ENCODE results near the gene RAB17. TPM values are rescaled to one million over a fixed set of nuclear protein-coding genes. Genes with fewer than 3 reads are reported as not detected.

RAB17 gene
- total and polyA plus RNA-seq, 2 donors = 0.33 to 6.8 TPM

GRCh38 chr2:237574894-237575868 lies 15.4 kb downstream of the RAB17 start:
- DNase-seq (ENCODE audit: low read depth in 6 of 9, low spot score in 9 of 9) = no peak
- no peaks in the 10 kb centered on the region for H3K9me3 ChIP-seq (ENCODE audit: control insufficient read depth in 2 of 2, insufficient read depth in 1 of 2, low read length in 1 of 2)
- no peaks in the 10 kb centered on the region for H3K36me3 ChIP-seq (ENCODE audit: control insufficient read depth in 2 of 2, insufficient read depth in 2 of 2, low read length in 1 of 2)
- 89% methylated on average over 25 of the region's 25 CpGs for WGBS
- H3K27ac ChIP-seq (ENCODE audit: low read depth in 1 of 2, low read length in 1 of 2) = no peak overlapping the region
- no peak overlapping the region for H3K4me3 ChIP-seq (ENCODE audit: low read length in 2 of 2)
- H3K27me3 ChIP-seq (ENCODE audit: control insufficient read depth in 2 of 2, insufficient read depth in 1 of 2, low read length in 1 of 2) = peaks cover 0 to 6% of the 10 kb centered on the region in 2 donors
- H3K4me1 ChIP-seq (ENCODE audit: control insufficient read depth in 2 of 2, insufficient read depth in 2 of 2, low read length in 2 of 2) = peaks cover 0 to 4% of the 10 kb centered on the region in 2 donors

DNA sequence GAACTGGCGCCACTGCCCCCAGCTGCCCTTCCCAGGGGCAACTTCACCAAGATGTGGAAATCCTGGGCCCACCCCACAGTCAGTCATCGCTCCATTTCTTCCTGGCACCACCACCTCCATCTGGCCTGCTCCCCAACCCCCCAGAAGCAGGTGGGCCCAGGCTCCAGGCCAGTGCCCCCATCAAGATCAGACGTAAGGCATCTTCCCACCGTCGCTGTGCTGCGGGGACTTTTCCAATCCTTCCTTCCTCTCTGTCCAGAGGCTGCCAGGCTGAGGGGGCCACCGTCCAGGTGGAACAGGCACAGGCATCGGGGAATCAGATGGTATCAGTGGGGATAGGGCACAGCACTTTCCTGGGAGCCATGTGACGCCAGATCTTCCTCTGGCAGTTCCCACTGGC lies 16.1 kb downstream of the RAB17 start:
- 98% methylated on average over 9 of the region's 9 CpGs for WGBS
- no peak for DNase-seq (ENCODE audit: low read depth in 6 of 9, low spot score in 9 of 9)

GRCh38 chr2:237573721-237574415 lies 16.7 kb downstream of the RAB17 start:
- no peaks in the 10 kb centered on the region for H3K9me3 ChIP-seq (ENCODE audit: control insufficient read depth in 2 of 2, insufficient read depth in 1 of 2, low read length in 1 of 2)
- no peaks in the 10 kb centered on the region for H3K36me3 ChIP-seq (ENCODE audit: control insufficient read depth in 2 of 2, insufficient read depth in 2 of 2, low read length in 1 of 2)
- H3K27me3 ChIP-seq (ENCODE audit: control insufficient read depth in 2 of 2, insufficient read depth in 1 of 2, low read length in 1 of 2) = peaks cover 0 to 6% of the 10 kb centered on the region in 2 donors
- 95% methylated on average over 8 of the region's 8 CpGs for WGBS
- peaks cover 0 to 4% of the 10 kb centered on the region in 2 donors for H3K4me1 ChIP-seq (ENCODE audit: control insufficient read depth in 2 of 2, insufficient read depth in 2 of 2, low read length in 2 of 2)
- H3K4me3 ChIP-seq (ENCODE audit: low read length in 2 of 2) = no peak overlapping the region
- DNase-seq (ENCODE audit: low read depth in 6 of 9, low spot score in 9 of 9) = no peak
- no peak overlapping the region for H3K27ac ChIP-seq (ENCODE audit: low read depth in 1 of 2, low read length in 1 of 2)

More for the DNA sequence above, 16.1 kb downstream of the RAB17 start:
- H3K36me3 ChIP-seq (ENCODE audit: control insufficient read depth in 2 of 2, insufficient read depth in 2 of 2, low read length in 1 of 2) = no peaks in the 10 kb centered on the region
- no peak overlapping the region for H3K27ac ChIP-seq (ENCODE audit: low read depth in 1 of 2, low read length in 1 of 2)
- H3K4me1 ChIP-seq (ENCODE audit: control insufficient read depth in 2 of 2, insufficient read depth in 2 of 2, low read length in 2 of 2) = peaks cover 0 to 4% of the 10 kb centered on the region in 2 donors
- no peak overlapping the region for H3K4me3 ChIP-seq (ENCODE audit: low read length in 2 of 2)
- H3K27me3 ChIP-seq (ENCODE audit: control insufficient read depth in 2 of 2, insufficient read depth in 1 of 2, low read length in 1 of 2) = peaks cover 0 to 6% of the 10 kb centered on the region in 2 donors
- no peaks in the 10 kb centered on the region for H3K9me3 ChIP-seq (ENCODE audit: control insufficient read depth in 2 of 2, insufficient read depth in 1 of 2, low read length in 1 of 2)

- Histone ChIP-seq H3K27ac (ENCODE audit: low read depth in 1 of 2, low read length in 1 of 2) (no peak overlapping the region), H3K4me3 (ENCODE audit: low read length in 2 of 2) (no peak overlapping the region), H3K4me1 (ENCODE audit: control insufficient read depth in 2 of 2, insufficient read depth in 2 of 2, low read length in 2 of 2) (peaks cover 0 to 4% of the 10 kb centered on the region in 2 donors), H3K36me3 (ENCODE audit: control insufficient read depth in 2 of 2, insufficient read depth in 2 of 2, low read length in 1 of 2) (no peaks in the 10 kb centered on the region), H3K27me3 (ENCODE audit: control insufficient read depth in 2 of 2, insufficient read depth in 1 of 2, low read length in 1 of 2) (peaks cover 0 to 6% of the 10 kb centered on the region in 2 donors), H3K9me3 (ENCODE audit: control insufficient read depth in 2 of 2, insufficient read depth in 1 of 2, low read length in 1 of 2) (no peaks in the 10 kb centered on the region)
- DNase-seq (ENCODE audit: low read depth in 6 of 9, low spot score in 9 of 9) = no peak
- WGBS = 96% methylated on average over 4 of the region's 4 CpGs
Measured at GRCh38 chr2:237572742-237573101, 17.8 kb downstream of the RAB17 start.

- DNase-seq (ENCODE audit: low read depth in 6 of 9, low spot score in 9 of 9) = peak; percentile 46 to 89 (median 69)
- WGBS = 25% methylated on average over 24 of the region's 24 CpGs
- H3K27ac ChIP-seq (ENCODE audit: low read depth in 1 of 2, low read length in 1 of 2) = no peak overlapping the region
- no peaks in the 10 kb centered on the region for H3K36me3 ChIP-seq (ENCODE audit: control insufficient read depth in 2 of 2, insufficient read depth in 2 of 2, low read length in 1 of 2)
- no peaks in the 10 kb centered on the region for H3K9me3 ChIP-seq (ENCODE audit: control insufficient read depth in 2 of 2, insufficient read depth in 1 of 2, low read length in 1 of 2)
- peaks cover 0 to 4% of the 10 kb centered on the region in 2 donors for H3K4me1 ChIP-seq (ENCODE audit: control insufficient read depth in 2 of 2, insufficient read depth in 2 of 2, low read length in 2 of 2)
- H3K4me3 ChIP-seq (ENCODE audit: low read length in 2 of 2) = no peak overlapping the region
- peaks cover 0 to 6% of the 10 kb centered on the region in 2 donors for H3K27me3 ChIP-seq (ENCODE audit: control insufficient read depth in 2 of 2, insufficient read depth in 1 of 2, low read length in 1 of 2)
Measured at GRCh38 chr2:237572021-237572741, 18.4 kb downstream of the RAB17 start.

DNA sequence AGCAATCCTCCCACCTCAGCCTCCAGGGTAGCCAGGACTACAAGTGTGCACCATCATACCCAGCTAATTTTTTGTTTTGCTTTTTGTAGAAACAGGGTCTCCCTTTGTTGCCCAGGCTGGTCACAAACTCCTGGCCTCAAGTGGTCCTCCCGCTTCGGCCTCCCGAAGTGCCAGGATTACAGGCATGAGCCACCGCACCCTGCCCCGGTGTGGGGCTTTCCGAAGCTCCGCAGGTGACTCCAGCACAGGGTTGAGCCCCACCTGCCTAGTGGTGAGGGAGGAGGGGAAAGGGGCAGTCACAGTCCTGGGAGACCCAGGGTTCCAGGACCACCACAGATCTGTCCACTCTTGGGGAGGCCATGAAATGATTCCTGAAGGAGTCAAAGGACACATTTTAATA lies 19.0 kb downstream of the RAB17 start:
- H3K27me3 ChIP-seq (ENCODE audit: control insufficient read depth in 2 of 2, insufficient read depth in 1 of 2, low read length in 1 of 2) = peaks cover 0 to 6% of the 10 kb centered on the region in 2 donors
- WGBS = 78% methylated on average over 7 of the region's 7 CpGs
- H3K36me3 ChIP-seq (ENCODE audit: control insufficient read depth in 2 of 2, insufficient read depth in 2 of 2, low read length in 1 of 2) = no peaks in the 10 kb centered on the region
- H3K4me1 ChIP-seq (ENCODE audit: control insufficient read depth in 2 of 2, insufficient read depth in 2 of 2, low read length in 2 of 2) = peaks cover 0 to 4% of the 10 kb centered on the region in 2 donors
- no peak overlapping the region for H3K4me3 ChIP-seq (ENCODE audit: low read length in 2 of 2)
- H3K27ac ChIP-seq (ENCODE audit: low read depth in 1 of 2, low read length in 1 of 2) = no peak overlapping the region
- H3K9me3 ChIP-seq (ENCODE audit: control insufficient read depth in 2 of 2, insufficient read depth in 1 of 2, low read length in 1 of 2) = no peaks in the 10 kb centered on the region
- DNase-seq (ENCODE audit: low read depth in 6 of 9, low spot score in 9 of 9) = no peak

- no peak overlapping the region for H3K4me3 ChIP-seq (ENCODE audit: low read length in 2 of 2)
- 93% methylated on average over 9 of the region's 9 CpGs for WGBS
- no peak for DNase-seq (ENCODE audit: low read depth in 6 of 9, low spot score in 9 of 9)
- H3K36me3 ChIP-seq (ENCODE audit: control insufficient read depth in 2 of 2, insufficient read depth in 2 of 2, low read length in 1 of 2) = no peaks in the 10 kb centered on the region
- no peaks in the 10 kb centered on the region for H3K9me3 ChIP-seq (ENCODE audit: control insufficient read depth in 2 of 2, insufficient read depth in 1 of 2, low read length in 1 of 2)
- H3K27ac ChIP-seq (ENCODE audit: low read depth in 1 of 2, low read length in 1 of 2) = no peak overlapping the region
- H3K4me1 ChIP-seq (ENCODE audit: control insufficient read depth in 2 of 2, insufficient read depth in 2 of 2, low read length in 2 of 2) = peaks cover 0 to 4% of the 10 kb centered on the region in 2 donors
- peaks cover 0 to 6% of the 10 kb centered on the region in 2 donors for H3K27me3 ChIP-seq (ENCODE audit: control insufficient read depth in 2 of 2, insufficient read depth in 1 of 2, low read length in 1 of 2)
Measured at GRCh38 chr2:237570776-237571335, 19.7 kb downstream of the RAB17 start.

GRCh38 chr2:237569896-237570295 lies 20.6 kb downstream of the RAB17 start:
- H3K9me3 ChIP-seq (ENCODE audit: control insufficient read depth in 2 of 2, insufficient read depth in 1 of 2, low read length in 1 of 2) = no peaks in the 10 kb centered on the region
- no peak overlapping the region for H3K4me3 ChIP-seq (ENCODE audit: low read length in 2 of 2)
- H3K36me3 ChIP-seq (ENCODE audit: control insufficient read depth in 2 of 2, insufficient read depth in 2 of 2, low read length in 1 of 2) = no peaks in the 10 kb centered on the region
- H3K27ac ChIP-seq (ENCODE audit: low read depth in 1 of 2, low read length in 1 of 2) = no peak overlapping the region
- 98% methylated on average over 3 of the region's 3 CpGs for WGBS
- DNase-seq (ENCODE audit: low read depth in 6 of 9, low spot score in 9 of 9) = no peak
- H3K27me3 ChIP-seq (ENCODE audit: control insufficient read depth in 2 of 2, insufficient read depth in 1 of 2, low read length in 1 of 2) = peaks cover 0 to 6% of the 10 kb centered on the region in 2 donors
- H3K4me1 ChIP-seq (ENCODE audit: control insufficient read depth in 2 of 2, insufficient read depth in 2 of 2, low read length in 2 of 2) = peaks cover 0 to 4% of the 10 kb centered on the region in 2 donors

Measured in thymus (tissue), 11 donors.